ENCODE measurements around the gene PSEN1. TPM values are rescaled to one million over a fixed set of nuclear protein-coding genes. Genes with fewer than 3 reads are reported as not detected.
A peak's percentile ranks its signal among the peaks of the same experiment; 100 is the strongest.

Gene PSEN1
- polyA plus RNA-seq, 2 of the 4 experiments (the other 2 are of a cell fraction): 21.6 to 38.1 TPM

DNA sequence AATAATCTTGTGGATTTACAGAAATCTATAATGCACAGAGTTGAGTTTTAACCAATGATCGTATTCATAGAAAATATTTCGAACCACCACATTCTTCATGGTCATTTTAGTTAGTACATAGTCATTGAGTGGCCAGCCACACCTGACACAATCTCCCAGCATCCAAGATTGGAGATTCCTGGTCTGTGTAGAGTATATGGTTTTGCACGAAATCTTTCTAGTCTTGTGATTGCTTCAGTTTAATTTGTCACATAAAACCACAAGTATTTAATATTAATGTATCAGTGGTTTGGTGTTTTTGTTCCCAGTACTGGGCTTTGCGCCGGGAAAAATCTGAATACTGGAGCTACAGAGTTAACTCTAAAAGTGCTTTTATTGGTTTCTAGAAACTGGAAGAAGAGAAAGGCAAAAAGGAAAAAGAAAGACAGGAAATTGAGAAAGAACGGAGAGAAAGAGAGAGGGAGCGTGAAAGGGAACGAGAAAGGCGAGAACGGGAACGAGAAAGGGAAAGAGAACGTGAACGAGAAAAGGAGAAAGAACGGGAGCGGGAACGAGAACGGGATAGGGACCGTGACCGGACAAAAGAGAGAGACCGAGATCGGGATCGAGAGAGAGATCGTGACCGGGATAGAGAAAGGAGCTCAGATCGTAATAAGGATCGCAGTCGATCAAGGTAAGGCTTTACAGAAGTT, 33.4 kb upstream of the PSEN1 start:
- FAIRE-seq (no peak), DNase-seq (ENCODE audit: low read depth in 1 of 2, low spot score in 1 of 2) (no peak), ATAC-seq (no peak)
- ChIA-PET CTCF (interaction anchor here (1.7 kb wide), 1 partner anchor 17 kb away, joined by 3 read pairs; no protein-coding TSS in a partner anchor), POLR2A (no interaction called here)
- Histone ChIP-seq H3K4me1 (peaks cover 10% of the 10 kb centered on the region; the same call in 1 of the 3 replicates), H3K4me3 (no peak overlapping the region), H3K27ac (no peak overlapping the region), H3K4me2 (no peak overlapping the region), H3K9me3 (no peaks in the 10 kb centered on the region)
- WGBS (ENCODE audit: missing lambda C conversion rate): 93% methylated on average over 27 of the region's 27 CpGs
- TF ChIP-seq, protein P1, sequence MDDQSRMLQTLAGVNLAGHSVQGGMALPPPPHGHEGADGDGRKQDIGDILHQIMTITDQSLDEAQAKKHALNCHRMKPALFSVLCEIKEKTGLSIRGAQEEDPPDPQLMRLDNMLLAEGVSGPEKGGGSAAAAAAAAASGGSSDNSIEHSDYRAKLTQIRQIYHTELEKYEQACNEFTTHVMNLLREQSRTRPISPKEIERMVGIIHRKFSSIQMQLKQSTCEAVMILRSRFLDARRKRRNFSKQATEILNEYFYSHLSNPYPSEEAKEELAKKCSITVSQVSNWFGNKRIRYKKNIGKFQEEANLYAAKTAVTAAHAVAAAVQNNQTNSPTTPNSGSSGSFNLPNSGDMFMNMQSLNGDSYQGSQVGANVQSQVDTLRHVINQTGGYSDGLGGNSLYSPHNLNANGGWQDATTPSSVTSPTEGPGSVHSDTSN (IDR thresholded peaks at IDR 0.05): no peak
- TF ChIP-seq HDAC2 (IDR thresholded peaks at IDR 0.05) (no peak), FOSB (CRISPR knock-in tag; IDR thresholded peaks at IDR 0.05) (no peak), TP53 (CRISPR knock-in tag; IDR thresholded peaks at IDR 0.05) (no peak), HES2 (IDR thresholded peaks at IDR 0.05) (no peak), MAX (IDR thresholded peaks at IDR 0.05) (no peak), CHD2 (IDR thresholded peaks at IDR 0.05; ENCODE audit: low read length, partially characterized antibody) (no peak)
- TF ChIP-seq, protein P2, sequence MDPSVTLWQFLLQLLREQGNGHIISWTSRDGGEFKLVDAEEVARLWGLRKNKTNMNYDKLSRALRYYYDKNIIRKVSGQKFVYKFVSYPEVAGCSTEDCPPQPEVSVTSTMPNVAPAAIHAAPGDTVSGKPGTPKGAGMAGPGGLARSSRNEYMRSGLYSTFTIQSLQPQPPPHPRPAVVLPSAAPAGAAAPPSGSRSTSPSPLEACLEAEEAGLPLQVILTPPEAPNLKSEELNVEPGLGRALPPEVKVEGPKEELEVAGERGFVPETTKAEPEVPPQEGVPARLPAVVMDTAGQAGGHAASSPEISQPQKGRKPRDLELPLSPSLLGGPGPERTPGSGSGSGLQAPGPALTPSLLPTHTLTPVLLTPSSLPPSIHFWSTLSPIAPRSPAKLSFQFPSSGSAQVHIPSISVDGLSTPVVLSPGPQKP (IDR thresholded peaks at IDR 0.05; ENCODE audit: low read depth, low read length): no peak

GRCh38 chr14:73105050-73105449, 31.3 kb upstream of the PSEN1 start:
- FAIRE-seq (no peak), DNase-seq (ENCODE audit: low read depth in 1 of 2, low spot score in 1 of 2) (peak in 1 of 2 experiments; percentile 5), ATAC-seq (peak; percentile 50 to 63; a peak in 4 of 6 replicates)
- Histone ChIP-seq H3K4me3 (no peak overlapping the region), H3K9me3 (no peaks in the 10 kb centered on the region), H3K4me2 (no peak overlapping the region), H3K27ac (no peak overlapping the region), H3K4me1 (peaks cover 10% of the 10 kb centered on the region; the same call in 1 of the 3 replicates)
- ChIA-PET CTCF (interaction anchor here (0.6 kb wide), 1 partner anchor 51 kb away, joined by 3 read pairs; no protein-coding TSS in a partner anchor), POLR2A (interaction anchor here (0.7 kb wide), 1 partner anchor 403 kb away, joined by 7 read pairs; no protein-coding TSS in a partner anchor)
- no peak for TF ChIP-seq HDAC2 (IDR thresholded peaks at IDR 0.05)
- TF ChIP-seq ZFP36 (IDR thresholded peaks at IDR 0.05; ENCODE audit: borderline replicate concordance, partially characterized antibody): no peak
- no peak for TF ChIP-seq BHLHE40 (IDR thresholded peaks at IDR 0.05; ENCODE audit: low read depth, low read length)
- TF ChIP-seq FOSB (CRISPR knock-in tag; IDR thresholded peaks at IDR 0.05): no peak
- no peak for TF ChIP-seq ZNF302 (CRISPR knock-in tag; IDR thresholded peaks at IDR 0.05)
- no peak for TF ChIP-seq SMC3 (IDR thresholded peaks at IDR 0.05)
- TF ChIP-seq CBX2 (IDR thresholded peaks at IDR 0.05; ENCODE audit: borderline replicate concordance, low read depth): no peak
- TF ChIP-seq POLR2A (IDR thresholded peaks at IDR 0.05; ENCODE audit: low read length): no peak
- no peak for TF ChIP-seq NFE2L2 (conservative IDR thresholded peaks at IDR 0.05; ENCODE audit: low read length)
- no peak for TF ChIP-seq NR3C1 (IDR thresholded peaks at IDR 0.05)
- no peak for TF ChIP-seq TFCP2L1 (CRISPR knock-in tag; IDR thresholded peaks at IDR 0.05)
- no peak for TF ChIP-seq EP300 (IDR thresholded peaks at IDR 0.05)
- TF ChIP-seq HOXA7 (CRISPR knock-in tag; IDR thresholded peaks at IDR 0.05): no peak
- TF ChIP-seq MAX (IDR thresholded peaks at IDR 0.05): no peak
- TF ChIP-seq, protein P1 (IDR thresholded peaks at IDR 0.05): no peak
- no peak for TF ChIP-seq KDM5A (IDR thresholded peaks at IDR 0.05)
- TF ChIP-seq HOXB13 (CRISPR knock-in tag; IDR thresholded peaks at IDR 0.05; ENCODE audit: low read depth): no peak
- no peak for TF ChIP-seq RARB (CRISPR knock-in tag; IDR thresholded peaks at IDR 0.05)
- no peak for TF ChIP-seq BCL3 (IDR thresholded peaks at IDR 0.05)
- 74% methylated on average over 3 of the region's 3 CpGs for WGBS (ENCODE audit: missing lambda C conversion rate)
